Measurements from ENCODE around the gene OSBPL6.
"Not testable (repeated sequence)": the region's sequence is repeated elsewhere in the genome, so short reads cannot be mapped to it uniquely, and the experiment has no call there.

OSBPL6 gene

DNA sequence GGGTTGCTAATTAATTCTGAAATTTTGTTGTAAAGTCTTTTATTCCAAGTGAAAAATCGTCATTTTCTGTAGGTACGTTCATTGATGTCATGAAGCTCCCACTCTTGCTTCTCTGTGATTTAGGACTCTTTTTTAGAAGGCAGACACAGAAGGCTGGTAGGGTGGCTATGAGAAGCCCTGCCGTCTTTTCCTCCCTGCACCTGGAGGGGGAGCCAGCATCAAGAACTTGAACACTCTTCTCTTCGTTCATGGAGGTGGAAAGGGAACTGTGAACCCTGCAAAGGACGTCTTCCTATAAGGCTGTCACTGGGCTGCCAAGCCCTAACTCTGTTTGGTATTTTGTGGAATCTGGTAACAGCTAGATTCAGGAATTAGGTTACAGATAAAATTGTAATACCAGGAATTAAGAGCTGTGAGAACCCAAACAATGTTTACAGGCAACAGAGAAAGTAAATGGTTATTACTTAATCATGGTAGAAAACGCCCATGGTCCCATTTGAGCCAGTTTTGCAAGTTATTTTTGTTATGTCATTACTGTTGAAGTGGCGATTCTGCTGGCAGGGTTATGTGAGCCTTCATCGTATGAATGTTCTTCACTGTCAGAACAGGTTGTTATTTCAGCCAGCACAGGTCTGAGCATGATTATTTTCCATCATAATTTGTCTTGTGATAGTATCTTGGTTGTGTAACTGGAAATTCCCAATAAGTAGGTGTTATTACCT, 112.2 kb downstream of the OSBPL6 start:
- peak in 1 of 14 donors; percentile 23 for DNase-seq

- DNase-seq: no peak
Observed at GRCh38 chr2:178307650-178308049, 113.3 kb downstream of the OSBPL6 start.

- no peak for DNase-seq
Observed at GRCh38 chr2:178309541-178309940, 115.2 kb downstream of the OSBPL6 start.

GRCh38 chr2:178315078-178315477, 120.8 kb downstream of the OSBPL6 start:
- DNase-seq: no peak

DNA sequence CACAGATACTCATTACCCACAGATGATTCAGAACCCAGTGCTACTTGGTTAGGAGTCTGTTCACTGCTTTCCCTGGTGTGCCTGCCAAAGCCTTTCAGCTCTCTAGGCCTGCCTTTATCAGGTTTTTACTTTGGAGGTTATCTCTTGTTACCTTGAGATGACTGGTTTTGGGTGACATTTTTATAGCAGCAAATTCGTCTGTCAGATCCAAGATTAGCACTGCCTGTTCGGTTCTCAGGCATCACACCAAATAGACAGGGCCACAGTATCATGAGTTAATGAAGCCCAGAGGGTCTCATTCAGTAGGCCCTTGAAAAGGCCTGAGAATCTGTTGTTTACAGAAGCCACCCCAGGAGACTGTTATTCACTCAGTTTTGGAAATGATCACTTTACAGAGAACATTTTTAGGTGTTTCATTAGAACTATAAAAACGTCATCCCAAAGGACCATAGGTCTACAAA, 121.2 kb downstream of the OSBPL6 start:
- no peak for DNase-seq

- no peak for DNase-seq
Observed at GRCh38 chr2:178317811-178318210, 123.5 kb downstream of the OSBPL6 start.

GRCh38 chr2:178320011-178320585, 125.8 kb downstream of the OSBPL6 start:
- DNase-seq: no peak

DNA sequence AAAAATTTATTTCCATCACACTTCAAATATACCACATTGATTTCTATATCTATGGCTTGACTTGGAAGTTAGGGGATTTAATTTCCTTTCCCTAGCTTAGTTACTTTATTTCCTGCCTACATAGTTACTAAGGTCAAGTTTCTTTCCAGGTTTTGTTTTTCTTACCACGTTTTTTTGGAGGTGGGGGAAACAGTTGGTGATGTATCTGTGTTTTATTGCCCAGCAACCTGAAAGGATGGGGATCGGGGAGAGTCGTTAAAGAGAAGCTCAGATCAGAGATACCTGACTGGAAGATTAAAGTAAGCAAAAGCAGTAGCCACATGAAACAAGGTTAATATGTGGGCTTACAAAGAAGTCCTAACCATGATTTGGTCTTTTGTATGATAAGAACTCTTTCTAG, 127.8 kb downstream of the OSBPL6 start:
- DNase-seq: no peak

DNA sequence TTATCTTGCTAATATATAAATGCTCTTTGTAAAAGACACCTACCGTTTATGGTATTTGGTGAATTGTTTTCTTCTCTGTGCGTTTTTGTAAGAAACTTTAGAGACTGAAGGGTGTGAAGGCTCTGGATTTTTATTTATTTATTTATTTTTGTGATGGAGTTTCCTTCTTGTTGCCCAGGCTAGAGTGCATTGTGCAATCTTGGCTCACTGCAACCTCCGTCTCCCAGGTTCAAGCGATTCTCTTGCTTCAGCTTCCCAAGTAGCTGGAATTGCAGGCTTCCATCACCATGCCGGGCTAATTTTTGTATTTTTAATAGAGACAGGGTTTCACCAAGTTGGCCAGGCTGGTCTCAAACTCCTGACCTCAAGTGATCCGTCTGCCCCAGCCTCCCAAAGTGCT, 129.0 kb downstream of the OSBPL6 start:
- not testable (repeated sequence) for DNase-seq

- DNase-seq: peak in 1 of 14 donors; percentile 9
Observed at GRCh38 chr2:178324077-178324476, 129.8 kb downstream of the OSBPL6 start.

GRCh38 chr2:178325268-178325667, 131.0 kb downstream of the OSBPL6 start:
- DNase-seq: no peak

- no peak for DNase-seq
Observed at GRCh38 chr2:178327516-178327915, 133.2 kb downstream of the OSBPL6 start.

- no peak for DNase-seq
Observed at GRCh38 chr2:178328037-178328436, 133.7 kb downstream of the OSBPL6 start.

GRCh38 chr2:178330175-178331017, 136.1 kb downstream of the OSBPL6 start:
- DNase-seq: no peak

DNA sequence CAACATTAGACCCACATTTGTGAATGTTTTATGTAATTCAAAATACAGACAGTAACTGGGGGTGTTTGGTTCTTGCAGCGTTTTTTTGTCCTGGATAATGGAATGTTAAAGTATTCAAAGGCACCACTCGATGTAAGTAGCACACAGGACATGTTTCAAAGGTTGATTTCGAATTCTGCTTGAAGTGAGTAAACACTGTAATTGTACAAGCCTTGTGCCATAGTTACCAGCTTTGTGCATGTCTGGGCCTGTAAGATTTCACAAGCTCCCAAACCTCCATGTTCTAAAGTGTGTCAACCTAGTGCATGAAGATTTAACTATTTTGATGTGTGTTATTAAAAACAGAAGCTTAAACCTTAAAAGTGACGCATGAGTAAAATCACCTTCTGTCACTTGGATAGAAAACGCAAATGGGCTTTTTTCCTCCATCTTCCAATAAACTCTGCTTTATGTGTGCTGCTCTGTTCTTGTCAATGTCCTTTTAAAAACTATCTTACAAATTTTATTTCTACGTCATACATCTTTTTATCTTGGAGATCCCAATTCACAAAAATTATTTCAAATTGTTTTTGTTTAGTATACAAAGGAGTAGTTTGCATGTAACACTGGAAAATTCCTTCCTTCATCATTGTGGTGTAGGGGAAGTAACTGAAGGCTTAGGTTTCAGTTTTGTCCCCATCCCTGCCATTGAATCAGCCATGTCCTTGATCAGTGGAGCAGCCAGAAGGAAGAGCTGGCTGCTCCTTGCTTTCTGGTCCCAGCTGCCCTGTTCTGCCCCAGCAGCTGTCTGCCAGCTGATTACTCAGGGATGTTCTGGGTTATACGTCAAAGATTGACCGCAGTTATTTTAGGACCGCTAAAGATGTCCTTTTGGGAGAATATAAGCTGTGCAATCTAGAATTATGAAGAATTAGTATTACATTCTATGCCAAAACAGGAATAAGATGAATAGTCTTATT, 137.4 kb downstream of the OSBPL6 start:
- DNase-seq: no peak

- no peak for DNase-seq
Observed at GRCh38 chr2:178333851-178334250, 139.5 kb downstream of the OSBPL6 start.

DNA sequence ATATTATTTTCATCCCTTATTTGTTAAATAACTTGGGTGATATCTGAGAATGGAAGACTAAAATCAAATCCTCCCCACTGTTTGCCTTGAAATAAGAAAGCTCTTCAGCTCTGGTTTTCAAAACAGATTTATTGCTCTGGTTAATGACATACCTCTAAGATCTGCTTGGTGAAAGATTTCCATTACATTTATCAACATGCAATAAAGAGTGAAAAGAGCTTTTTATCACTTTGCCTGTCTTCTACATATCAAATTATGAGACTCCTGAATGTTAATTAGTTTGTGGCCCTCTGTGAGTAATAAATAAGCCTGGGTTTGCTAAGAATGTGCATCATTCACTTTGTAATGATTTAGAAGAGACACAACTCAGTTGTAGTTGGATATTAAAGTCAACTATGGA, 140.9 kb downstream of the OSBPL6 start:
- DNase-seq: no peak

GRCh38 chr2:178344121-178344520, 149.8 kb downstream of the OSBPL6 start:
- DNase-seq: no peak

DNA sequence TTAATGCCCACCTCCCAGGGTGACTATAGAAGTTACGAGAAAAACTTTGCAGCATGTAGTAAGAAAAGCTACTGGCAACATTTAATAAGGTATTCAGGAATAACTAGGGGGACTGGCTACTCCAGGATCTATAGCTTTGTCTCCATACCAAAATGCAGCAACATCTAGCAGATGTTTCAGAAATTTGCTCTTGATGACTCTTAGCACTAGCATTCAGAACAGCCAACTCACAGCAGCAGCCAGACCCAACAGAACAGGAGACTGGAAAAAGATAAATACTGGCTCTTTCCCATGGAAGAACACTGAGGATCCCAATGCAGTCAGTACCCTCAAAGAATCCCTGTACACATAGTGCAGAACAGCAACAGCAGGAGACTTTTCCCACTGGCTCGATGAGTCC, 151.6 kb downstream of the OSBPL6 start:
- DNase-seq: no peak

GRCh38 chr2:178350051-178350450, 155.7 kb downstream of the OSBPL6 start:
- DNase-seq: no peak

GRCh38 chr2:178357704-178358103, 163.4 kb downstream of the OSBPL6 start:
- DNase-seq: not testable (repeated sequence)
